NCI-H69 (cell line): ENCODE results near the gene SENP5.
A peak's percentile ranks its signal among the peaks of the same experiment; 100 is the strongest.

Experiments
- DNase-seq: peaks from one replicate; lab custom pipeline; 2025; lab: John Stamatoyannopoulos, UW

Gene SENP5

GRCh38 chr3:196883361-196883760 is 15.6 kb downstream of the SENP5 start:
- DNase-seq = no peak

DNA sequence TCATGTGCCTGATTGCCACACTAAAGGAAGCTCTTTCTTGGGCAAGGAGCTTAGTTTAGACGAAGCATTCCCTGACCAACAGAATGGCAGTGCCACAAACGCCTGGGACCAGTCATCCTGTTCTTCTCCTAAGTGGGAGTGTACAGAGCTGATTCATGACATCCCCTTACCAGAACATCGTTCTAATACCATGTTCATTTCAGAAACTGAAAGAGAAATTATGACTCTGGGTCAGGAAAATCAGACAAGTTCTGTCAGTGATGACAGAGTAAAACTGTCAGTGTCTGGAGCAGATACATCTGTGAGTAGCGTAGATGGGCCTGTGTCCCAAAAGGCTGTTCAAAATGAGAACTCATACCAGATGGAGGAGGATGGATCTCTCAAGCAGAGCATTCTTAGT is 18.4 kb downstream of the SENP5 start:
- DNase-seq = no peak

DNA sequence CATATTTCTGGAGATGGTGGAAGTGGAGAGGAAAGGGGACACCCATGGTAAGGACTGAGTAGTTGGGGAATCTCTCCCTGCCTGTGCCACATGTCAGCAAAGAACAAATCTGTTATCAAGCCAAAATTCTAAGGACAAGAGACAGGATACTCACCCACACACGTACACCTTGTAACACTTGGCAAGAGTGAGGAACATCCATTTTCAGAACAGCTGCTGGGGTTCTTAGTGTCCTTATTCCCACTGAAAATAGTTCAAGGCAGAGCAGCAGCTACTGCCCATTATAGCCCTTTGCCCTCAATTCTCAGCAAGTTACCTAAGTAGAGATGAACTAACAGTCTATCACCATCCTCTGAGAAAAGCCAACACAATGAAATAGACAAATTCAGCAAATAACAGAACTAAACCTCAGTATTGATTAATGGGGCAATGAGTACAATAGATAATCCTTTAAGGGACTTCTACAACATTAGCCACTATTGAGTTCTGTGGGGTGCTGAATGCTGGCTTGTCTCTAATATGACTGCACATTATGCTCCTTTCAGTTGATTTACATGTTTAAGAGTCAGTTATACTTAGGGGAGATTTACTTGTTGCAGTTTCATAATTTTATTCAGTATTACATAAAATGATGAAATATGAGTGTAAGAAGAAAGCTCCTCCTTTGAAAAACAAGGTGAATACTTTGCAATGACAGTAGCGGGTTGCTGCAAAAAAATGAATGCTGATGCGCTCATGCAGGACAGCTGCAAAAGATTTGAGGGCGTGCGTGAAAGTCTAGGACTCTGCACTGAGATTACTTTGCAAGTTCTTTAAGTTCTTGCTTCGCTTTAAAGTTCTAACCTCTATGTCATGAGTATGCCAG is 22.4 kb downstream of the SENP5 start:
- no peak for DNase-seq

- no peak for DNase-seq
Measured at GRCh38 chr3:196894557-196895295, 27.0 kb downstream of the SENP5 start.

DNA sequence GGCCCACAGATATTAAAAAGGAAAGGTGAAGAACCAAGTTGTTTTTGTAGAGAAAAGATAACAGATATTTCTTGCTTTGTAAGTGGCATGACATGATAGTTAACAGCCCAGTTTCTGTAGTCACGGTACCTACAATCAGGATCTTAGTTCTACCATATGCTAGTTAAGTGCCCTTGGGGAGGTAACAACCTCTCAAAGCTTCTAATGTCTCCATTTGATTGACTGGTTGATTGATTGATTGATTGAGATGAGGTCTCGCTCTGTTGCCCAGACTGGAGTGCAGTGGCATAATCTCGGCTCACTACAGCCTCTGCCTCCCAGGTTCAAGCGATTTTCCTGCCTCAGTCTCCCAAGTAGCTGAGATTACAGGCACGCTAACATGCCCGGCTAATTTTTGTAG is 28.5 kb downstream of the SENP5 start:
- no peak for DNase-seq

- DNase-seq = no peak
Measured at GRCh38 chr3:196901768-196902167, 34.0 kb downstream of the SENP5 start.

GRCh38 chr3:196902296-196902695 is 34.6 kb downstream of the SENP5 start:
- no peak for DNase-seq

GRCh38 chr3:196903740-196904139 is 36.0 kb downstream of the SENP5 start:
- no peak for DNase-seq

DNA sequence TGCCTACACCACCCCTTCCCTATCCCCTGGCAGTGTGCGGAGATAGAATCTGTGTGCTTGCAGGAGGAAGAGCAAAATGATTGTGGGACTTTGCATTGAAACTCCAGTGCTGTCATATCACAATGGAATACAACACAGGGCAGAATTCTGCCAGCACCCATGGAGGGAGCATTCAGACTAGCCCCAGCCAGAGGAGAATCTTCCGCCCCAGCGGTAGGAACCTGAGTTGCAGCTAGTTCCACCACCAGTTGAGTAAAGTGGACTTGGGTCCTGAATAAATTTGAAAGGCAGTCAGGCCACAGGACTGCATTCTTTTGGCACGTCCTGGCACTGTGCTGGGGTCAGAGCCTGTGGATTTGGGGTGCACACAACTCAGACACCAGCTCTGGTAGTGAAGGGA is 47.1 kb downstream of the SENP5 start:
- no peak for DNase-seq

DNA sequence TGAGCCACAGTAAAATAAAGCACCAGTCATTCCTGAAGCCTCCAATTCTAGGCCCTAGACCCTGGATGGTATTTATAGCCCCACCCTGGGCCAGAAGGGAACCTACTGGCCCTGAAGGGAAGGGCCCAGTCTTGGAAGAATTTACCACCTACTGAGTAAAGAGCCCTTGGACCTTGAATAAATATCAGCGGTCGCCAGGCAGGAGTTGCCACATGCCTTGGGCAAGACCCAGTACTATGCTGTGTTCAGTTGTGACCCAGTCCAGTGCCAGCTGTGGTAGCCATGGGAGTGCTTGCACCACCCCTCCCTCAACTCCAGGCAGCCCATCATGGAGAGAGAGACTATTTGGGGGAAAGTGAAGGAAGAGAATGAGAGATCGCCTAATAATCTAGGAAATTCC is 47.7 kb downstream of the SENP5 start:
- no peak for DNase-seq

GRCh38 chr3:196916221-196916620 is 48.5 kb downstream of the SENP5 start:
- DNase-seq = no peak

DNA sequence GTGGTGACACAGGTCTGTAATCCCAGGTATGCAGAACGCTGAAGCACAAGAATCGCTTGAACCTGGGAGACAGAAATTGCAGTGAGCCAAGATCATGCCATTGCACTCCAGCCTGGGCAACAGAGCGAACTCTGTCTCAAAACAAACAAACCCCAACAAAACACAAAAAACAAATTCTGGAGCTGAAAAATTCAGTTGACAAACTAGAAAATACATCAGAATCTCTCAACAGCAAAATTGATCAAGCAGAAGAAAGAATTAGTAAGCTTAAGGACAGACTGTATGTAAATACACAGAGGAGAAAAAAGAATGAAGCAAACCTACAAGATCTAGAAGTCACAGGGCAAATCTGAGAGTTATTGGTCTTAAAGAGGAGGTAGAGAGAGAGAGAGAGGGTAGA is 49.3 kb downstream of the SENP5 start:
- DNase-seq = no peak

- DNase-seq = no peak
Measured at GRCh38 chr3:196918968-196919367, 51.2 kb downstream of the SENP5 start.

DNA sequence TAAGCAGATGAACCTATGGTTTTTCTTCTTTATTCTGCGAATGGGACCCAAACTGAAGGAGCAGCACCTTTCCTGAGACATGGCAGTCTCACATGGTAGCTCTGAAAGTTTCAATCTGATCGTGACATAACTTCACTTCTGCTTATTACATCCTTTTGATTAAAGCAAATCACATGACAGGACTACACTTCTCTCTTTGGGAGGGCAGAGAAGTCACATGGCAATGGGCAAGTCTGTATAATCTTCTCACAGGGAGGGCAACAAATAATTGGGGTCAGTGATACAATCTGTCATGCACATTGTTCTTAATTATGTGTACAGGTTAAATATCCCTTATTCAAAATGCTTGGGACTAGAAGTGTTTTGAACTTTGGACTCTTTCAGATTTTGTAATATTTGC is 53.0 kb downstream of the SENP5 start:
- DNase-seq = peak; percentile 77

DNA sequence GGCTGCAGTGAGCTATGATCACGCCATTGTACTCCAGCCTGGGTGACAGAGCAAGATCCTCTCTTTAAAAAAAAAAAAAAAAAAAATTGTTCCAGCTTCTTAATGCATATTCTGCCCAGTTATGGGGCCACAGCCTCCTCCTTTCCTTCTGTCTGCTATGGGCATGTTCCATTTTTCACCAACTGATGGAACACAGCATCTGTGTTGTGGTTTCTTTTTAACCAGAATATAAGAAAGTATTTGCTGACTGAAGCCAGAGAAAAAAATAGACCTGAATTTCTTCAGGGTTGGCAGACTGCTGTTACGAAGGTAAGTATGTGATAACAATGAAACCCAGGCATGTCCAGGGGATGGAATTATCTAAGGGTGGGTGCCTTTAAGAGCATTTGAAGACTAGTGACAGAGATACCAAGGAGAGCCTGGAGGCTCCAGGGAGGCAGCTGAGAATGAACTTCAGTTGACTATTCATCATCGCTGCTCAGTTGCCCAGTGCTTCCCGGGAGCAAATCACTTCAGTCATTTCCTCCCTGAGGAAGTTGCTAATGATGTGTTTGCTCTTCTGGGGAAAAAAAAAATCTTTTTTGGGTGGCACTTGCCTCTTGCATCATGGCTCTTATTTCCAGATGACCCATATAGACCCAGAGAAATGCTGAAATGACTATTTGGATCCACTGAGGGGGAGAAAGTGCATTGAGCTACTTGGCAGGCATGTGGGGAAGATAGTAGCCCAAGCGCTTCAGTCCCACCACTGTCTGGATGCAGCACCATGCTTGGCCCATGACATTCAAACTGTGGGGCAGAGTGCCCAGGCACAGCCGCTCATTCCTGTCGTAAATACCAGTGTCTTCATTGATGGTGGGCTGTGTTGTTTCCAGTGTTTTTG is 60.1 kb downstream of the SENP5 start:
- no peak for DNase-seq

- no peak for DNase-seq
Measured at GRCh38 chr3:196931157-196931556, 63.4 kb downstream of the SENP5 start.

DNA sequence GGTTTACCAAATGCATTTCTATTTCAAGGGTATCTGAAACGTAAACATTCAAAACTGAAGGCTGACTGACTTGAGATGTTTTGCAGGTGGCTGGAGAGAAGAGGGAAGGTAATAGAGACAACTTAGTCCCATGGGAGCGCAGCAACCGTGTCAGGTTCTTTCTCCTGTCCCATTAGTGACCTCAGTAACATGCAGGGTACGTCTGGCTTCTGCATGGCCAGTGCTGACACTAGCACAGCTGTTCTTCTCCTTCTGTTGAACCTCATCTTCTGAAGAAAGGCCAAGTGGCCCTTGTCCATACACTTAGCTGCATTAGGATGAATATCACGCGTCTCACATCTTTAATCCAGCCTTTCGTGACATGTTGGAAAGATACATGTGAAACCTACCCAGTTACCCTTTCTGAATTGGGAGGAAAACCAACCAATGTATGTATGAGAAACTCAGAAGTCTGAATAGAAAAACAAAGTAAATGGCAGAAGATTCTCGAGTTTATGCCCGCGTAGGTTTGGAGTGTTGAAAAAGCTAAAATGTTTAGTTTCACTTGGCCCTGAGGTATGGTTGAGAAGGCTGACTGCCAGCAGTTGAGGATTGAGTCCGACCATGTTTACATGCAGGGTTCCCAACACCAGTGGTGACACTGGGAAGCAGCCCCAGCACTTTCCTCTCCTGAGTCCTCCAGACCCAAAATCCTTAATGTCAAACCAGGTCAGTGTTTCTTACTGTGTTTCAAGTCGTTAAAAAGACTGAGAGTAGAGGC is 64.3 kb downstream of the SENP5 start:
- no peak for DNase-seq

DNA sequence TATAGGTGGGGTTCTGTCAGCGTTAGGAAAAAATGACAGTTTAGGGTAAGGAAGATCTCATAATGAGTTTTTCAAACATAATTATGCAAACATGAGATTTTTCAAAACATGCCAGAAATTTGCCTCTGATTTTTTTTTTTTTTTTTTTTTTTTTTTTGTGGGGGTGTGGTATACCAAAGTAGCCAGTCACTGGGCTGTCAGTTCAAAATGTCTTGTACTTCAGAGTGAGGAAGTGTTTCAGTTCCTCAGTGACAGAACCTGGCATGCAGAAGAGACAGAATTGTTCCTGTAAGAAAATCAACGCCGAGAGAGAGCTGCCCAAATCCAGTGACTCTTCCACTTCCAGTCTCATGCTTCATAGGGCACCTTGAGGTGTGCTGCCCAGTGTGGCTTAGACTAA is 64.9 kb downstream of the SENP5 start:
- no peak for DNase-seq

GRCh38 chr3:196936288-196936687 is 68.6 kb downstream of the SENP5 start:
- no peak for DNase-seq

- no peak for DNase-seq
Measured at GRCh38 chr3:196938124-196938523, 70.4 kb downstream of the SENP5 start.

DNA sequence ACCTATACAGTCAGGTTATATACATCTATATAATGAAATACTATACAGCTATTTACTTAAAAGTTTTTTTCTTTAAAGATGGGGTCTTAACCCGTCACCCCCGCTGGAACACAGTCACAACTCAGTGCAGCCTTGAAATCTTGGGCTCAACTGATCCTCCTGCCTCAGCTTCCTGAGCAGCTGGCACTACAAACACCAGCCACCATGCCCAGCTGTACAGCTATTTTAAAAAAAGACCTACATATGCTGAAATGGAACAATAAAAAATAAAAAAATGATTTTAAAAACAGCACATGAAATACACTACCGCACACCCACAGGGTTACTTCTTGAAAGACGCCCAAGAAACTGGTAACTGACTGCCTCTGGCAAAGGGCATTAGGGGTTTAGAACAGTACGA is 70.9 kb downstream of the SENP5 start:
- DNase-seq = no peak
